Heart left ventricle (tissue), 13 donors: Measurements from ENCODE around the gene LLGL2.

Experiments used
- POLR2A ChIP-seq, 2 donors: fragments of 450-650 bp; IDR thresholded peaks; one replicate each; pipeline ENCODE4 v1.6.1; 2017; ENCODE audit warnings: antibody characterized with exemption in 2 of 2, mild to moderate bottlenecking in 2 of 2, moderate library complexity in 2 of 2
- TF ChIP-seq, protein P1 (sequence below), 12 donors: fragments of 200-600 bp; sonication (generic) in 4 of 12; IDR thresholded peaks; one replicate each; pipeline versions ENCODE4 v1.5.0 to v1.8.0; 2018 to 2022; ENCODE audit warnings: antibody characterized with exemption in 12 of 12, mild to moderate bottlenecking in 5 of 12
- donor health status: ischemic (EF 13 %, LVEDD 7.1; RV severe dilation, severe dysfunction).
- donor health status: DM: no; HTN: yes; CAD: no.
- donor health status: DM: no; HTN: no; CAD: no.
- donor health status: ischemic (EF 25% LVEDD 6.9; RV normal size, moderate dysfunction).
- donor health status: ischemic (EF 25% LVEDD 5.7; RV mildly dilated, moderate dysfunction).
- donor health status: ischemic (EF 35%, LVEDD 5.7; RV mildly dilated, moderate dysfunction).
- donor health status: nonischemic (EF 11% LVEDD 7.7; RV severe dilation, severe dysfunction).
- donor health status: DM: yes; HTN: yes; CAD: no.
- donor health status: PGD.
- donor health status: ischemic (EF 29% LVEDD 5.4; RV normal size, mild dysfunction).
- donor health status: nonischemic (EF 23%, LVEDD 6.1; RV moderate dilation, normal function).

DNA sequence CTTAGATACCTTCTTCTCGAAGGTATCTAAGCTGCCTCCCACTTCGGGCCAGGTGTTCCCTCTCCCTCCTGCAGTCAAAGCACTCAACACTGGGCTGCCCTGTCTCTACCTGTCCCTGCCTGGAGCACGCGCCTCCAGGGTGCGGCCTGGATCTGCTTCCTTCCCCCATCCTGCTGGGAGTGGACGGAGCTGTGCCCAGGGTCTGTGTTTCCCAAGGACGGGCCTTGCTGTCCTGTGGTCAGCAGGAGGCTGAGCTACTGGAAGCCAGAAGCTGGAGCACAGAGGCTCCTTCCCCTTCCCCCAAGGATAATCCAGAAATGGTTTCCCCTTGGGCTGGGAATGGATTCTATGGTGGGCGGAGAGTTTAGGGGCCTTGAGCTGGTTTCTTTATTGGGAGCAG, 16.7 kb downstream of the LLGL2 start:
- TF ChIP-seq POLR2A (IDR thresholded peaks at IDR 0.05), result no peak
- TF ChIP-seq, protein P1, sequence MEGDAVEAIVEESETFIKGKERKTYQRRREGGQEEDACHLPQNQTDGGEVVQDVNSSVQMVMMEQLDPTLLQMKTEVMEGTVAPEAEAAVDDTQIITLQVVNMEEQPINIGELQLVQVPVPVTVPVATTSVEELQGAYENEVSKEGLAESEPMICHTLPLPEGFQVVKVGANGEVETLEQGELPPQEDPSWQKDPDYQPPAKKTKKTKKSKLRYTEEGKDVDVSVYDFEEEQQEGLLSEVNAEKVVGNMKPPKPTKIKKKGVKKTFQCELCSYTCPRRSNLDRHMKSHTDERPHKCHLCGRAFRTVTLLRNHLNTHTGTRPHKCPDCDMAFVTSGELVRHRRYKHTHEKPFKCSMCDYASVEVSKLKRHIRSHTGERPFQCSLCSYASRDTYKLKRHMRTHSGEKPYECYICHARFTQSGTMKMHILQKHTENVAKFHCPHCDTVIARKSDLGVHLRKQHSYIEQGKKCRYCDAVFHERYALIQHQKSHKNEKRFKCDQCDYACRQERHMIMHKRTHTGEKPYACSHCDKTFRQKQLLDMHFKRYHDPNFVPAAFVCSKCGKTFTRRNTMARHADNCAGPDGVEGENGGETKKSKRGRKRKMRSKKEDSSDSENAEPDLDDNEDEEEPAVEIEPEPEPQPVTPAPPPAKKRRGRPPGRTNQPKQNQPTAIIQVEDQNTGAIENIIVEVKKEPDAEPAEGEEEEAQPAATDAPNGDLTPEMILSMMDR (IDR thresholded peaks at IDR 0.05), result no peak
